ENCODE results near the gene METTL6.

GRCh38 chr3:15458212-15458780, 31.0 kb upstream of the METTL6 start:
- TF ChIP-seq, protein P1, sequence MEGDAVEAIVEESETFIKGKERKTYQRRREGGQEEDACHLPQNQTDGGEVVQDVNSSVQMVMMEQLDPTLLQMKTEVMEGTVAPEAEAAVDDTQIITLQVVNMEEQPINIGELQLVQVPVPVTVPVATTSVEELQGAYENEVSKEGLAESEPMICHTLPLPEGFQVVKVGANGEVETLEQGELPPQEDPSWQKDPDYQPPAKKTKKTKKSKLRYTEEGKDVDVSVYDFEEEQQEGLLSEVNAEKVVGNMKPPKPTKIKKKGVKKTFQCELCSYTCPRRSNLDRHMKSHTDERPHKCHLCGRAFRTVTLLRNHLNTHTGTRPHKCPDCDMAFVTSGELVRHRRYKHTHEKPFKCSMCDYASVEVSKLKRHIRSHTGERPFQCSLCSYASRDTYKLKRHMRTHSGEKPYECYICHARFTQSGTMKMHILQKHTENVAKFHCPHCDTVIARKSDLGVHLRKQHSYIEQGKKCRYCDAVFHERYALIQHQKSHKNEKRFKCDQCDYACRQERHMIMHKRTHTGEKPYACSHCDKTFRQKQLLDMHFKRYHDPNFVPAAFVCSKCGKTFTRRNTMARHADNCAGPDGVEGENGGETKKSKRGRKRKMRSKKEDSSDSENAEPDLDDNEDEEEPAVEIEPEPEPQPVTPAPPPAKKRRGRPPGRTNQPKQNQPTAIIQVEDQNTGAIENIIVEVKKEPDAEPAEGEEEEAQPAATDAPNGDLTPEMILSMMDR (IDR thresholded peaks at IDR 0.05): no peak
- TF ChIP-seq POLR2AphosphoS5 (IDR thresholded peaks at IDR 0.05) (no peak), POLR2A (IDR thresholded peaks at IDR 0.05) (no peak)
